Loucy (cell line): ENCODE measurements around the gene PITRM1.

ENCODE experiments used
- H2AFZ ChIP-seq: fragments of 200-600 bp; sonication (generic); 2 replicates; pipeline ENCODE4 v1.6.0; 2016; ENCODE audit warnings: antibody characterized with exemption, mild to moderate bottlenecking, low read length, moderate library complexity
- H3F3A ChIP-seq: fragments of 200-600 bp; 2 replicates; pipeline ENCODE4 v1.6.0; 2016; ENCODE audit warnings: antibody characterized with exemption, low read depth, mild to moderate bottlenecking
- H3K27me3 ChIP-seq: fragments of 200-600 bp; sonication (generic); 2 replicates; pipeline ENCODE4 v1.6.1; 2014; ENCODE audit warnings: low read length, mild to moderate bottlenecking; ENCODE audit not compliant: insufficient read depth, poor library complexity, severe bottlenecking
- H3K36me3 ChIP-seq: fragments of 200-600 bp; sonication (generic); 2 replicates; pipeline ENCODE4 v1.6.1; 2016; ENCODE audit warnings: low read length; ENCODE audit not compliant: insufficient read depth
- H3K4me1 ChIP-seq: fragments of 200-600 bp; sonication (generic); 2 replicates; pipeline ENCODE4 v1.5.1; 2014; ENCODE audit warnings: low read length, mild to moderate bottlenecking; ENCODE audit not compliant: insufficient read depth, poor library complexity, severe bottlenecking
- H3K4me2 ChIP-seq: fragments of 200-600 bp; sonication (generic); 2 replicates; pipeline ENCODE4 v1.6.0; 2014; ENCODE audit warnings: antibody characterized with exemption, low read length, low read depth, mild to moderate bottlenecking; ENCODE audit not compliant: poor library complexity, severe bottlenecking
- H3K4me3 ChIP-seq: fragments of 200-600 bp; sonication (generic); 2 replicates; pipeline ENCODE4 v1.5.1; 2014; ENCODE audit warnings: low read length, mild to moderate bottlenecking, mixed read lengths; ENCODE audit not compliant: poor library complexity, severe bottlenecking
- H3K79me2 ChIP-seq: fragments of 200-600 bp; sonication (generic); 2 replicates; pipeline ENCODE4 v1.6.1; 2014; ENCODE audit warnings: low read length; ENCODE audit not compliant: insufficient read depth
- H3K9ac ChIP-seq: fragments of 200-600 bp; sonication (generic); 2 replicates; pipeline ENCODE4 v1.6.0; 2014; ENCODE audit warnings: mild to moderate bottlenecking, low read depth, low read length, moderate library complexity; ENCODE audit not compliant: poor library complexity, severe bottlenecking
- H3K9me2 ChIP-seq: fragments of 200-600 bp; sonication (generic); replicated peaks from 2 replicates; pipeline ENCODE4 v1.6.1; 2016; ENCODE audit warnings: low read depth, low read length, mixed read lengths
- H3K9me3 ChIP-seq: fragments of 200-600 bp; sonication (generic); 2 replicates; pipeline ENCODE4 v1.6.1; 2014; ENCODE audit warnings: mild to moderate bottlenecking, antibody characterized with exemption, low read length, low read depth; ENCODE audit not compliant: insufficient read depth
- H4K20me1 ChIP-seq: fragments of 200-600 bp; sonication (generic); 2 replicates; pipeline ENCODE4 v1.6.0; 2014; ENCODE audit warnings: antibody characterized with exemption, low read length, mild to moderate bottlenecking; ENCODE audit not compliant: insufficient read depth, poor library complexity, severe bottlenecking
- EZH2phosphoT487 ChIP-seq: fragments of 200-600 bp; IDR thresholded peaks from 2 replicates; pipeline ENCODE4 v1.6.1; 2018; ENCODE audit warnings: antibody characterized with exemption, mild to moderate bottlenecking, moderate library complexity, borderline replicate concordance
- TF ChIP-seq, protein P1 (sequence below): fragments of 200-600 bp; sonication (generic); conservative IDR thresholded peaks from 2 replicates; pipeline ENCODE4 v1.5.1; 2014; ENCODE audit warnings: mild to moderate bottlenecking, antibody characterized with exemption, low read length

Gene PITRM1

GRCh38 chr10:3208481-3209406, 36.2 kb upstream of the PITRM1 start:
- Histone ChIP-seq H3K9me3 (no peaks in the 10 kb centered on the region), H3K36me3 (no peaks in the 10 kb centered on the region), H2AFZ (no peak overlapping the region), H3K4me2 (no peak overlapping the region), H3K27me3 (peaks cover 26% of the 10 kb centered on the region), H3K4me1 (no peaks in the 10 kb centered on the region), H3K79me2 (no peaks in the 10 kb centered on the region), H4K20me1 (no peaks in the 10 kb centered on the region), H3K9me2 (no peaks in the 10 kb centered on the region), H3K4me3 (no peak overlapping the region), H3F3A (no peaks in the 10 kb centered on the region), H3K9ac (no peak overlapping the region)
- TF ChIP-seq EZH2phosphoT487 = no peak

- H3K4me2 ChIP-seq = no peak overlapping the region
- no peaks in the 10 kb centered on the region for H3K79me2 ChIP-seq
- TF ChIP-seq, protein P1, sequence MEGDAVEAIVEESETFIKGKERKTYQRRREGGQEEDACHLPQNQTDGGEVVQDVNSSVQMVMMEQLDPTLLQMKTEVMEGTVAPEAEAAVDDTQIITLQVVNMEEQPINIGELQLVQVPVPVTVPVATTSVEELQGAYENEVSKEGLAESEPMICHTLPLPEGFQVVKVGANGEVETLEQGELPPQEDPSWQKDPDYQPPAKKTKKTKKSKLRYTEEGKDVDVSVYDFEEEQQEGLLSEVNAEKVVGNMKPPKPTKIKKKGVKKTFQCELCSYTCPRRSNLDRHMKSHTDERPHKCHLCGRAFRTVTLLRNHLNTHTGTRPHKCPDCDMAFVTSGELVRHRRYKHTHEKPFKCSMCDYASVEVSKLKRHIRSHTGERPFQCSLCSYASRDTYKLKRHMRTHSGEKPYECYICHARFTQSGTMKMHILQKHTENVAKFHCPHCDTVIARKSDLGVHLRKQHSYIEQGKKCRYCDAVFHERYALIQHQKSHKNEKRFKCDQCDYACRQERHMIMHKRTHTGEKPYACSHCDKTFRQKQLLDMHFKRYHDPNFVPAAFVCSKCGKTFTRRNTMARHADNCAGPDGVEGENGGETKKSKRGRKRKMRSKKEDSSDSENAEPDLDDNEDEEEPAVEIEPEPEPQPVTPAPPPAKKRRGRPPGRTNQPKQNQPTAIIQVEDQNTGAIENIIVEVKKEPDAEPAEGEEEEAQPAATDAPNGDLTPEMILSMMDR = no peak
- TF ChIP-seq EZH2phosphoT487 = no peak
- no peak overlapping the region for H3K9ac ChIP-seq
- H2AFZ ChIP-seq = no peak overlapping the region
- H3K4me1 ChIP-seq = no peaks in the 10 kb centered on the region
- H4K20me1 ChIP-seq = no peaks in the 10 kb centered on the region
- H3K27me3 ChIP-seq = peaks cover 39% of the 10 kb centered on the region
- H3F3A ChIP-seq = no peaks in the 10 kb centered on the region
- H3K9me2 ChIP-seq = no peaks in the 10 kb centered on the region
- H3K36me3 ChIP-seq = no peaks in the 10 kb centered on the region
- H3K4me3 ChIP-seq = no peak overlapping the region
- H3K9me3 ChIP-seq = no peaks in the 10 kb centered on the region
These were observed 34.8 kb upstream of the PITRM1 start for GRCh38 chr10:3207351-3207750.

GRCh38 chr10:3206511-3207157, 34.1 kb upstream of the PITRM1 start:
- Histone ChIP-seq H3K9me2 (no peaks in the 10 kb centered on the region), H3K9ac (no peak overlapping the region), H3K9me3 (no peaks in the 10 kb centered on the region), H3K36me3 (no peaks in the 10 kb centered on the region), H3K4me3 (no peak overlapping the region), H3K27me3 (peaks cover 46% of the 10 kb centered on the region), H3K79me2 (no peaks in the 10 kb centered on the region), H2AFZ (no peak overlapping the region), H3K4me2 (no peak overlapping the region), H4K20me1 (no peaks in the 10 kb centered on the region), H3F3A (no peaks in the 10 kb centered on the region), H3K4me1 (no peaks in the 10 kb centered on the region)
- TF ChIP-seq, protein P1 = no peak
- TF ChIP-seq EZH2phosphoT487 = no peak
